GM10847 (cell line): ENCODE data around the gene TBL1XR1.

Source experiments
- POLR2A ChIP-seq: IDR thresholded peaks from 2 replicates; pipeline ENCODE4 v1.6.1; 2011; ENCODE audit not compliant: insufficient read length; ENCODE audit errors: extremely low read depth

Gene TBL1XR1

GRCh38 chr3:176969506-176969905, 227.8 kb downstream of the TBL1XR1 start:
- no peak for TF ChIP-seq POLR2A
